Natural killer cell treated with Interleukin-12 subunit alpha and Interleukin-12 subunit beta and Interleukin-15 and Interleukin-18, amount 100 ng/mL, for 72 hours (primary cell): ENCODE results near the gene PRG2. TPM values are rescaled to one million over a fixed set of nuclear protein-coding genes. Genes with fewer than 3 reads are reported as not detected.

Experiments
- ATAC-seq, 2 donors: fragments of 150-1000 bp; cut with Tn5 transposase in 1 of 2; sonication (Bioruptor Pico), chemical (Tn5 transposase) in 1 of 2; 2 replicates each; pipeline ENCODE4 v1.10.0; 2021
- DNase-seq: peaks from one replicate; pipeline ENCODE4 v3.0.0; 2022; ENCODE audit warnings: low spot score
- H3K27ac Mint-ChIP-seq, 2 donors: 1 replicate in 1 of 2; 2 replicates in 1 of 2; pipeline ENCODE4 v1.8.0; 2022; ENCODE audit warnings: mixed read lengths in 2 of 2, mild to moderate bottlenecking in 1 of 2, moderate library complexity in 1 of 2
- H3K27me3 Mint-ChIP-seq, 2 donors: 1 replicate in 1 of 2; 2 replicates in 1 of 2; pipeline ENCODE4 v1.8.0; 2022; ENCODE audit warnings: mixed read lengths in 2 of 2
- H3K36me3 Mint-ChIP-seq: one replicate; pipeline ENCODE4 v1.8.0; 2022; ENCODE audit warnings: mixed read lengths
- H3K4me1 Mint-ChIP-seq, 2 donors: 1 replicate in 1 of 2; 2 replicates in 1 of 2; pipeline ENCODE4 v1.8.0; 2022; ENCODE audit warnings: low read depth in 2 of 2, mixed read lengths in 2 of 2, mild to moderate bottlenecking in 1 of 2
- H3K4me3 Mint-ChIP-seq: one replicate; pipeline ENCODE4 v1.8.0; 2022; ENCODE audit warnings: mixed read lengths
- H3K9me3 Mint-ChIP-seq: 2 replicates; pipeline ENCODE4 v1.8.0; 2022; ENCODE audit warnings: mixed read lengths
- total RNA-seq, 2 donors: library from RNA; stranded (reverse); gene quantifications; one replicate each; pipeline ENCODE4 v1.2.3, GENCODE V29; 2022

Gene PRG2, protein sequence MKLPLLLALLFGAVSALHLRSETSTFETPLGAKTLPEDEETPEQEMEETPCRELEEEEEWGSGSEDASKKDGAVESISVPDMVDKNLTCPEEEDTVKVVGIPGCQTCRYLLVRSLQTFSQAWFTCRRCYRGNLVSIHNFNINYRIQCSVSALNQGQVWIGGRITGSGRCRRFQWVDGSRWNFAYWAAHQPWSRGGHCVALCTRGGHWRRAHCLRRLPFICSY
- 1 to 10 TPM; 1.4 to 2.3 TPM for total RNA-seq

DNA sequence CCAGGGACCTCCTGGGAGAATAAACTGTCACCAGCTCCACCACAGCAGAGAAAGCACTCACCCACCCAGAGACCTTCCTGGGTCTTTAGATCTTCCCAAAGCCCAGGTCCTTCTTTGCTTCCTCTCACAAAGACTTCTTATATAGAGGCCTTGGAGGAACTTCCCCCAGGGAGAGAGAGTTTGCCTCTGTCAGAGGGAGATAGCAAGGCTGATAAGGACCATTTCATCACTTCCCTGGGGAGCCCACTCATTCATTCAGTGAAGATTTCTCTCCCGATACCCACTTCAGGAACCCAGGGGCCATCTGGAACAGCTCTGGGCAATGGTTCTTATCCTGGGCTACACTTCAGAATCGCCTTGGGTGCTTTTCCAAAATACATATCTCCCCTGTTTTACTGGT is at the start of gene PRG2:
PRG2 (minus strand) TSS at position 116 of the 400 bp plus-strand sequence. CDS start 706 bp downstream, outside the sequence.
- ATAC-seq: no peak
- H3K27me3 Mint-ChIP-seq: peaks cover 13 to 15% of the 10 kb centered on the region in 2 donors
- DNase-seq: no peak
- no peak within 1 kb of the TSS for H3K4me3 Mint-ChIP-seq
- no peaks in the 10 kb centered on the region for H3K9me3 Mint-ChIP-seq
- no peaks in the 10 kb centered on the region for H3K36me3 Mint-ChIP-seq
- H3K27ac Mint-ChIP-seq: no peak within 1 kb of the TSS
- H3K4me1 Mint-ChIP-seq: peaks cover 0 to 5% of the 10 kb centered on the region in 2 donors

DNA sequence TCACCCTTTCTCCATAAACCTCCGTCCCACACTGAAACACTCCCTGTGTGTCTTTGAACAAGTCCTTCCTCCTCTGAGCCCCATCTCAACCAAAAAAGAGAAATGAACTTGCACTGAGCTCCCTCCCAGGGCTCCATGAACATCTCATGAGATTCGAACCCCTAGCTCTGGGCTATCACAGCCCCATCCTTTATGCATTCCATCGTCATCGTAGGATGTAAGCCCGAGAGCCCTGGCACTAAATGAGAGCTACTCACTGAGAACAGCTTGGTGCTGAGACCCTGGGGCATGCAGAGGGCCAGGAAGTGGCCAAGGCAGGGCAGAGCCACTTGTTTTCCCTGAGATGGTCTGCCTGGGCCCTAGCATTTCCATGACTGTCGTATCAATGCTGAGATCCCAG is 49.3 kb upstream of the PRG2 start:
- H3K9me3 Mint-ChIP-seq: no peaks in the 10 kb centered on the region
- ATAC-seq (no peak), DNase-seq (no peak)
- no peak overlapping the region for H3K27ac Mint-ChIP-seq
- H3K4me1 Mint-ChIP-seq: no peaks in the 10 kb centered on the region
- H3K27me3 Mint-ChIP-seq: peaks cover 0 to 4% of the 10 kb centered on the region in 2 donors
- no peaks in the 10 kb centered on the region for H3K36me3 Mint-ChIP-seq
- no peak overlapping the region for H3K4me3 Mint-ChIP-seq

DNA sequence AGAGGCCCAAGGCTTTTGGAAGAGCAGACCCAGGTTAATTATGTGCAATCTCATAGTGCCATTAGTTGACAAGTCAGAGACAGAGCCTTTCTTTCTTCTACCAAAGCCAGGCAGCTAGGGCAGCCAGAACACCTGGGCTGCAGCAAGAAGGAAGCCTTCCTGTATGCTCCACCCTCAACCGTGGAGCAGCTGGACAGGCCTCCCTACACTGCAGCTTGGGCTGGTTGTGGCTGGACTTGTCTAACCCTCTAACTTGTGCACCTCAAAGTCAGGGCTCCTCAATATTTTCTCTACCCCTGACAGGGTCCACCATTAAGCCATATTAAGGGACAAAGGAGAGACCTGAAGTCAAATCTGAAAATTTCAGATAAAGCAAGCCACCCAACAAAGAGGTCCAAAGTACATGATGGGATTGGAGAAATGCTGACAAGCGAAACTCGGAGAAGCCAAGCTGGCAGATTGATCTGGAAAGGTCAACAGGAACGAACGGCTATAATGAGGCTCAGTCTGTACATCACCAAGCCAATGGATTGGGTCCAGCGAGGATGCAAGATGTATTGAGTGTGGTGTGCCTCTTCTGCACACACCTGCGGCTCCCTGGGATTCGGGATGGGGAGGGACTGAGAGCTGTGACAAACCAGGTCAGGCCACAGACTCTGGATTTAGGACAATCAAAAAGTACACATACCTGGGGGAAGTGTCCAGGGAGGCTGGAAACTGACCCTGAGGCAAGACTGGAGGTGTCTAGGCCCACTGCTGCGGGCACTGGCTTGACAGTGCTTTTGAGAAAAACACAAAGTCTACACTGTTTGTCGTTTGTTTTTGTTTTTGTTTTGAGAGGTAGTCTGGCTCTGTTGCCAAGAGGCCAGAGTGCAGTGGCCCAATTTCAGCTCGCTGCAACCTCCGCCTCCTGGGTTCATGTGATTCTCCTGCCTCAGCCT is 48.2 kb upstream of the PRG2 start:
- ATAC-seq (no peak), DNase-seq (no peak)
- no peak overlapping the region for H3K4me3 Mint-ChIP-seq
- peaks cover 0 to 8% of the 10 kb centered on the region in 2 donors for H3K27me3 Mint-ChIP-seq
- no peaks in the 10 kb centered on the region for H3K9me3 Mint-ChIP-seq
- H3K4me1 Mint-ChIP-seq: no peaks in the 10 kb centered on the region
- no peak overlapping the region for H3K27ac Mint-ChIP-seq
- H3K36me3 Mint-ChIP-seq: no peaks in the 10 kb centered on the region

DNA sequence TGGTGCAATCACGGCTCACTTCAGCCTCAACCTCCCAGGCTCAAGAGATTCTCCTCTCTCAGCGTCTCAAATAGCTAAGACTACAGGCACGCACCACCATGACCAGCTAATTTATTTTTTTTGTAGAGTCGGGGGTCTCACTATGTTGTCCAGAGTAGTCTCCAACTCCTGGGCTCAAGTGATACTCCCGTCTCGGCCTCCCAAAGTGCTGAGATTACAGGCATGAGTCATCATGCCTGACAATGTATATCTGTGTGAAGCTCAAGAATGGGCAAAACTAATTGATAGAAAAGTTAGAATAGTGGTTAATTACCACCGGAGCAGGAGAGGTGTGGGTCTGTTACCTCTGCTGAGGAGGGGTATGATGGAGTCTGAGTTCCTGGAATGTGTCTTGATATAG is 45.6 kb upstream of the PRG2 start:
- ATAC-seq (no peak), DNase-seq (no peak)
- no peaks in the 10 kb centered on the region for H3K36me3 Mint-ChIP-seq
- peaks cover 0 to 8% of the 10 kb centered on the region in 2 donors for H3K27me3 Mint-ChIP-seq
- H3K4me3 Mint-ChIP-seq: no peak overlapping the region
- H3K27ac Mint-ChIP-seq: no peak overlapping the region
- H3K9me3 Mint-ChIP-seq: no peaks in the 10 kb centered on the region
- peaks cover 14 to 17% of the 10 kb centered on the region in 2 donors for H3K4me1 Mint-ChIP-seq

DNA sequence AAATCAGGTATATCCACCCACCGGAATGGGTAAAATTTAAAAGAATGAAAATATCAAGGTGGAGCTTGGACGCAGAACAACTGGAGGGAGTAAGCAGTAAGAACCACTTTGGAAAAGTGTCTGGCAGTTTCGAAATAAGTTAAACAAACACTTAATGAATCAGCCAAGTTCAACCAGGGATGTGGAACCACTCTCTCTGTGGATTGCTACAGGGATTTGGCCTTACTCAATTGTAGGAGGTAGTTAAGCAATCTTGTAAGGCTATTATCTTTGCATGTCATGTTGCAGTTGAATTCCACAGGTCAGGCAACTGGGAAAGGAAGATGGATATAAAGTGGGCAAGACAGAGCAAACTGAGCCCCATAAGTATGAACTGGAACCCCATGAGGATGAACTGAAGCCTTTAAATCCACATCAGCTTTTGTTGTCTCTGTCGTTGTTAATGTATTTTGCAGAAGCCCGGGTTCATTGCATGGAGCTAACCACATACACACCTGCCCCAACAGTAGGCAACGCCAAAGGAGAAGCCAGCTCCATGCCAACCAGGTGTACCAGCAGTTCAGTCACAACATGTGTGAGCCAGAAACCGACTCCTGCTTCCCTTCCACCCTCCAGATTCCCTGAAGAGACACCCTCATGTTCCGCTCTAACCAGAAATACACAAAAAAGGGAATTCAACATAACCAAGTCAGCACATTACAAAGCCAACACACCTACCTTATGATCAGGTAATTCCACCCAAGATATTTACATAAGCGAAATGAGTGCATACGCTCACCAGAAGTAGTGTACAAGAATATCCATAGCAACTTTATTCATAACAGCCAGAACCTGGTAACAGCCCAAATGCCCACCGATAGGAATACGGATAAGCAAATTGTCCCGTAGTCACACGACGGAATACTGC is 44.4 kb upstream of the PRG2 start:
- DNase-seq: no peak
- peaks cover 0 to 8% of the 10 kb centered on the region in 2 donors for H3K27me3 Mint-ChIP-seq
- ATAC-seq: no peak
- H3K9me3 Mint-ChIP-seq: no peaks in the 10 kb centered on the region
- no peak overlapping the region for H3K4me3 Mint-ChIP-seq
- no peaks in the 10 kb centered on the region for H3K36me3 Mint-ChIP-seq
- peak overlapping the region in 1 of 2 donors; percentile 24 for H3K27ac Mint-ChIP-seq
- peaks cover 14 to 17% of the 10 kb centered on the region in 2 donors for H3K4me1 Mint-ChIP-seq

DNA sequence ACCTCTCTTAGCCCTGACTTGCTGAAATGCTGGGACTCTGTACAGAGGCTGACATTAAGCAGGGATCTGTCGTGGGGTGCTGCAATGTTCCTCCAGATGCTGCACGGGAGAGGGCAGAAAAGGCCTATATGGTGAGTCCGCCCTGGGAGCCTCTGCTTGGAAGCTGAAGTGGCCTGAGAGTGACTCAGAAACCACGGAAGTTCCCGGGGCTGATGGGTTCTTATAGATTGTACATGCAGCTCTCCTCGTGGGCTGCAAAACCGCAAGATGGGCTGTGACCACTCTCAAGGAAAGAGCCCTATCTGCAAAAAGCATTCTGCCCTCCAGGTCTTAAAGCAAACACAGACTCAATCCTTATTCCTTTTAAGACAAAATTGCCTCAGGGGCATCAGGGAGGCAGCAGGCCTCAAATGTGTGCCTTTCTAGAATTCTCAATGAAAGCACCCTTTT is 42.3 kb upstream of the PRG2 start:
- peaks cover 0 to 8% of the 10 kb centered on the region in 2 donors for H3K27me3 Mint-ChIP-seq

DNA sequence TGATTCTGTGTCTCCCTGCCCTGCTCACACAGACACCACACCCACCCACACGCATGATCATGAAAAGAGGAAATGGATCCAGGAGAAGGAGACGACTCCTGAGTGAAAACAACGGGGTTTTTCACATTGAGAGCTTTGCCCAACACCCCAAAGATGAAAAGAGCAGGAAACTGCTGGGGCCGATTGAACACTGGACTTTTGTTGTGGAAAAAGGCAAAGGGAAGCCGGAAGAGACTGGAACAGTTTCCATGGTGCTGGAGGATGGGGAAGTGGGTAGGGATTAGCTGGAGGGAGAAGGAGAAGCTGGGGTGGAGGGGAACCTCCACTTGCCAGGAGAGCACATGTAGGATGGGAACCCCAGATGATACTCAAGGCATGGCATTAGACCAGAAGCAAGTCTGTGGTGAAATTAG is 41.7 kb upstream of the PRG2 start:
- H3K9me3 Mint-ChIP-seq: no peaks in the 10 kb centered on the region
- ATAC-seq (no peak), DNase-seq (no peak)
- H3K4me3 Mint-ChIP-seq: peak overlapping the region; percentile 48
- H3K27me3 Mint-ChIP-seq: peaks cover 0 to 8% of the 10 kb centered on the region in 2 donors
- peak overlapping the region; percentile 66 to 87 for H3K27ac Mint-ChIP-seq
- H3K4me1 Mint-ChIP-seq: peaks cover 22 to 26% of the 10 kb centered on the region in 2 donors
- no peaks in the 10 kb centered on the region for H3K36me3 Mint-ChIP-seq

More for the DNA sequence above, 42.3 kb upstream of the PRG2 start:
- peak overlapping the region; percentile 48 for H3K4me3 Mint-ChIP-seq
- peak; percentile 87 for DNase-seq
- peak overlapping the region; percentile 66 to 87 for H3K27ac Mint-ChIP-seq
- peak; percentile 88 to 90 for ATAC-seq
- no peaks in the 10 kb centered on the region for H3K36me3 Mint-ChIP-seq
- H3K9me3 Mint-ChIP-seq: no peaks in the 10 kb centered on the region
- peaks cover 16 to 20% of the 10 kb centered on the region in 2 donors for H3K4me1 Mint-ChIP-seq

DNA sequence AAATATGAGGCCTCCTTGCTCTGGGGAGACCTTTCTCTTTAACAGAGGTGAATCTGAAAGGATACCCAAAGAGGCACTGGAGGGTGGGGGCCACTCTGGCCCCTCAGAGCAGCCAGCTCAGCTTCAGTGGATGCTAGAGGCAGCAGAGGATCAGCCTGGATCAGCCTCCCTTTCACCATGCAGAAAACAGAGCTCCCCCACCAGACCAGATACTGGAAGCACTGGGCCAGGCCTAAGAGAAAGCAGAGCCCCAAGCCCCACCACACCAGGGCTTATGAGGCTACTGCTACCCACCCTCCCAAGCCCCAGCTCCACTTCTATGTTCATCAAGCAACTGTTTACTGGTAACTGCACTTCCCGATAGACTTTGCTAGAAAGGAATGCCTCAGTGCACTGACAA is 40.5 kb upstream of the PRG2 start:
- H3K4me3 Mint-ChIP-seq: no peak overlapping the region
- DNase-seq (no peak), ATAC-seq (no peak)
- H3K4me1 Mint-ChIP-seq: peaks cover 31 to 35% of the 10 kb centered on the region in 2 donors
- H3K27me3 Mint-ChIP-seq: peaks cover 0 to 8% of the 10 kb centered on the region in 2 donors
- H3K27ac Mint-ChIP-seq: peak overlapping the region in 1 of 2 donors; percentile 5
- no peaks in the 10 kb centered on the region for H3K36me3 Mint-ChIP-seq
- H3K9me3 Mint-ChIP-seq: no peaks in the 10 kb centered on the region

DNA sequence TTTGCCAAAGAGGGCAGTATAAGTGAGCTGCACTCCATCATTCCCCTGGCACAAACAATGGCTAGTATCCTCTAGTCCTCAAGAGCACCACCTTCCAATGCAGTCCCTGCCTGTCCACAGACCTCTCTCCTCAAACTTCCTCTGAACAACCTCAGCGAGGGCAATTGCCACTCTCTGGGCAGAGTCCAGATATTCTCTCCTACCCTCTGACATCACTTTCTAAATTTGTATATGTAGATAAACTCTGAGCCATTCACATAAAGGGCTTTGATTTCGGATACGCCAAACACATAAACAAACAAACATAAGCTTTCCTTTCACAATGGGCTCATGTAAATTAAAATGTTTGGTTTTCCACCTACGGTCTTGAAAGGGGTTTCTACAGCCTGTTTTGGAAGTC is 39.5 kb upstream of the PRG2 start:
- DNase-seq: no peak
- H3K27me3 Mint-ChIP-seq: peaks cover 0 to 4% of the 10 kb centered on the region in 2 donors
- no peaks in the 10 kb centered on the region for H3K36me3 Mint-ChIP-seq
- no peaks in the 10 kb centered on the region for H3K9me3 Mint-ChIP-seq
- H3K27ac Mint-ChIP-seq: peak overlapping the region in 1 of 2 donors; percentile 5
- no peak for ATAC-seq
- H3K4me3 Mint-ChIP-seq: no peak overlapping the region
- peaks cover 36 to 44% of the 10 kb centered on the region in 2 donors for H3K4me1 Mint-ChIP-seq

DNA sequence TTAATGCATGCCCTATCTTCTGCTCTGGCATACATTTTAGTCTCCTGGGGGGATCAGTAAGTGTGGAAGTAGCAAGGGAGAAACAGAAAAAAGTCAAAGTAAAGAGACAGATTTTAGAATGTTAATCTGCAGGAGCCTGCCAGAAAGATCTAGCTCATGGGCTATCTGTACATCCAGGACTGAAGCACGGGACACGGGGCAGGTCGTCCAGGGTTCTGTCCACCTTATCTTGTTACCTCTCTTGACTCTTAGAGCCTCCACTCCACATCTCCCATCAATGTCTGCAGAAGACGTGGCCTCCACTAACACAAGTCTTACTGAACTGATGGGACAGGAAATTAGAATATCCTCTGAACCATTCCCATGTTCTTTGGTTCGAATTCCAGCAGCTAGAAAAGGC is 38.2 kb upstream of the PRG2 start:
- Mint-ChIP-seq H3K9me3 (no peaks in the 10 kb centered on the region), H3K4me3 (no peak overlapping the region), H3K4me1 (peaks cover 49 to 54% of the 10 kb centered on the region in 2 donors), H3K27me3 (no peaks in the 10 kb centered on the region), H3K36me3 (peaks cover 4% of the 10 kb centered on the region), H3K27ac (peak overlapping the region in 1 of 2 donors; percentile 49)
- ATAC-seq: no peak
- no peak for DNase-seq

DNA sequence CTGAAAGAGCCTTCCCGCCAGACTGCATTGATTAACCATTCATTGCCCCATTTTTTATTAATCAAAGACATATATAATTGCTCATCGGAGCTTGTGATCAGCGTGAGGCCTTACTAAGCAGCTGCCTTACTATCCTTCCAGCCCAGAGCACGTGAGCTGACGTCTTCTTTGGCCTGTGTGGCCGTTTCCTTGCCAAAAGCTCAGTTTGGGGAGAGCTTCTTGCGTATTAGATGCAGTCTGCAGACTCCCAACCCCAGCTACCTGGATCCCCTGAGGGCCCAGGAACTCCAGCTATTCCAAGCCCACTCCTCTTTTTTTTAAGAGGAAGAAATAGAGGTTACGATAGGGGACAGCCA is 37.3 kb upstream of the PRG2 start:
- DNase-seq (no peak), ATAC-seq (no peak)
- Mint-ChIP-seq H3K9me3 (no peaks in the 10 kb centered on the region), H3K36me3 (peaks cover 14% of the 10 kb centered on the region), H3K27ac (peak overlapping the region; percentile 90 to 94), H3K27me3 (no peaks in the 10 kb centered on the region), H3K4me3 (peak overlapping the region; percentile 96), H3K4me1 (peaks cover 54 to 56% of the 10 kb centered on the region in 2 donors)

DNA sequence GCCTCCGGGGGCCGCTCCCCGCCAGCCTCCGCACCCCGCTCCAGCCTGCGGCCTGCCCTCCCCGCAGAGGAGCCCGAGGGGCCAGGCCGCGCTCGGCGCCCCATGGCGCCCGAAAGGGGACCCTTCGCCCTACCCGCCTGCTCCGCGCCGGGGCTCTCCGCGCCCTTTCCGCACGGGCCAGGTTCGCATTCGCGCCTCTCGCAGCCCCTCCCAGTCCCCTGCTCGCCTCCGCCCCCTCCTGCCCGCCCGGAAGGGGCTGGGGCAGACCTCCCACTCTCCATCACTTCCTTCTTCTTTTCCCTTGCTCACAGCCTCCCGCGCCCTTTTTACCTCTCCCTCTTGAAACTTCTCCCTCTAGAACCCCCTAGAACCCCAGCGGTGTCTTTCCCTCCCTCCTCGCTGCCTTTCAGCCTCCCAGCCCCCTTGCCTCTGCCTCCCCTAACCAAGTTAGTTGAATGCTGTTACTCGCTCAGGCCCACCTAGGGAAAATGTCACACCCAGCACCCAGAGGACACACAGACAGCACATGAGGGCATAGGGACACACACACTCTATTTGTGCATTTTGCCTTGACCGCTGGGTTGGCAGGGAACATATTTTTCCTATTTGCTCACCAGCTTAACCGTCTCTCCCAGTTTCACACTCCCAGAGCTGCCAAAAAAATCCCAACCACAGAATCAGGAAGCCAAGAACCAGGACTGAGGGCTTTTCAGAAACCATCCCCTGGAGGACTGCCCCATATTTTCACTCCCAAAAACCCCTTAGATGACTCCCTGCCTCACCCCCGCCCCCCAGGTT is 36.7 kb upstream of the PRG2 start, which contains the start of gene SLC43A3:
SLC43A3 (minus strand) TSS at position 193 of the 798 bp plus-strand sequence. CDS start 949 bp downstream, outside the sequence.
- H3K4me1 Mint-ChIP-seq: peaks cover 54 to 56% of the 10 kb centered on the region in 2 donors
- peak within 1 kb of the TSS; percentile 90 to 94 for H3K27ac Mint-ChIP-seq
- H3K4me3 Mint-ChIP-seq: peak within 1 kb of the TSS; percentile 96
- H3K36me3 Mint-ChIP-seq: peaks cover 20% of the 10 kb centered on the region
- H3K27me3 Mint-ChIP-seq: no peaks in the 10 kb centered on the region
- H3K9me3 Mint-ChIP-seq: no peaks in the 10 kb centered on the region
- DNase-seq: peak; percentile 87
- peak; percentile 79 to 80 for ATAC-seq
